Measurements from ENCODE around the gene REM1.

GRCh38 chr20:31472395-31473330 is 2.4 kb upstream of the REM1 start:
- TF ChIP-seq, protein P1, sequence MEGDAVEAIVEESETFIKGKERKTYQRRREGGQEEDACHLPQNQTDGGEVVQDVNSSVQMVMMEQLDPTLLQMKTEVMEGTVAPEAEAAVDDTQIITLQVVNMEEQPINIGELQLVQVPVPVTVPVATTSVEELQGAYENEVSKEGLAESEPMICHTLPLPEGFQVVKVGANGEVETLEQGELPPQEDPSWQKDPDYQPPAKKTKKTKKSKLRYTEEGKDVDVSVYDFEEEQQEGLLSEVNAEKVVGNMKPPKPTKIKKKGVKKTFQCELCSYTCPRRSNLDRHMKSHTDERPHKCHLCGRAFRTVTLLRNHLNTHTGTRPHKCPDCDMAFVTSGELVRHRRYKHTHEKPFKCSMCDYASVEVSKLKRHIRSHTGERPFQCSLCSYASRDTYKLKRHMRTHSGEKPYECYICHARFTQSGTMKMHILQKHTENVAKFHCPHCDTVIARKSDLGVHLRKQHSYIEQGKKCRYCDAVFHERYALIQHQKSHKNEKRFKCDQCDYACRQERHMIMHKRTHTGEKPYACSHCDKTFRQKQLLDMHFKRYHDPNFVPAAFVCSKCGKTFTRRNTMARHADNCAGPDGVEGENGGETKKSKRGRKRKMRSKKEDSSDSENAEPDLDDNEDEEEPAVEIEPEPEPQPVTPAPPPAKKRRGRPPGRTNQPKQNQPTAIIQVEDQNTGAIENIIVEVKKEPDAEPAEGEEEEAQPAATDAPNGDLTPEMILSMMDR (IDR thresholded peaks at IDR 0.05 in 4 of 5, conservative IDR thresholded peaks at IDR 0.05 in 1 of 5): no peak
- TF ChIP-seq POLR2A (IDR thresholded peaks at IDR 0.05): no peak
